HepG2 (cell line): Measurements from ENCODE around the gene GGTLC2. TPM values are rescaled to one million over a fixed set of nuclear protein-coding genes. Genes with fewer than 3 reads are reported as not detected.

ENCODE experiments used
- HMG20B ChIP-seq: conservative IDR thresholded peaks from 2 replicates; pipeline ENCODE4 v1.6.1; 2016; ENCODE audit warnings: missing genetic modification reagents, missing compliant biosample characterization
- REL ChIP-seq: sonication (generic); formaldehyde crosslinking; conservative IDR thresholded peaks from 2 replicates; pipeline ENCODE4 v1.8.0; 2022; ENCODE audit warnings: mild to moderate bottlenecking, missing genetic modification reagents, moderate library complexity
- REPIN1 ChIP-seq: sonication (generic); formaldehyde crosslinking; IDR thresholded peaks from 2 replicates; pipeline ENCODE4 v1.8.0; 2022; ENCODE audit warnings: missing genetic modification reagents, low read depth, mild to moderate bottlenecking, borderline replicate concordance
- ZFP36L1 ChIP-seq: sonication (generic); formaldehyde crosslinking; IDR thresholded peaks from 2 replicates; pipeline ENCODE4 v1.8.0; 2022; ENCODE audit warnings: mild to moderate bottlenecking, missing genetic modification reagents, moderate library complexity
- ZNF841 ChIP-seq: sonication (generic); formaldehyde crosslinking; IDR thresholded peaks from 2 replicates; pipeline ENCODE4 v1.8.1; 2023; ENCODE audit warnings: missing genetic modification reagents, borderline replicate concordance
- polyA plus RNA-seq, 8 experiments: library from polyadenylated mRNA; depleted of rRNA in 3 of 8; stranded (reverse) in 7 of 8; unstranded in 1 of 8; fragments of >200 nt; fragmentation: Illumina TruSeq in 4 of 8; extraction: Trizol in 4 of 8; gene quantifications; 2 replicates each; pipeline versions ENCODE4 v1.2.1 to v1.2.3, GENCODE V29; 2011 to 2016; ENCODE audit warnings: low read depth in 4 of 8, missing spikeins in 1 of 8, mixed read lengths in 1 of 8; ENCODE audit not compliant: insufficient read depth in 1 of 8
- total RNA-seq, 5 experiments: library from RNA; depleted of rRNA; stranded (reverse); fragments of >200 nt; fragmentation: Illumina TruSeq; extraction: Trizol; gene quantifications; 2 replicates each; pipeline ENCODE4 v1.2.3, GENCODE V29; 2016; ENCODE audit warnings: low read depth in 1 of 5
- TF ChIP-seq, protein P1 (sequence below): sonication (generic); formaldehyde crosslinking; conservative IDR thresholded peaks from 2 replicates; pipeline ENCODE4 v1.8.0; 2022; ENCODE audit warnings: low read depth, missing genetic modification reagents
- TF ChIP-seq, protein P2 (sequence below): sonication (generic); formaldehyde crosslinking; IDR thresholded peaks from 2 replicates; pipeline ENCODE4 v1.4.0; 2020; ENCODE audit warnings: missing genetic modification reagents
- TF ChIP-seq, protein P3 (sequence below): sonication (generic); formaldehyde crosslinking; IDR thresholded peaks from 2 replicates; pipeline ENCODE4 v1.4.0; 2020; ENCODE audit warnings: missing genetic modification reagents
- TF ChIP-seq, protein P4 (sequence below): sonication (generic); formaldehyde crosslinking; IDR thresholded peaks from 2 replicates; pipeline ENCODE4 v1.8.1; 2023; ENCODE audit warnings: mild to moderate bottlenecking, moderate library complexity, missing genetic modification reagents
- TF ChIP-seq, protein P5 (sequence below): IDR thresholded peaks from 2 replicates; pipeline ENCODE4 v1.6.1; 2016

GGTLC2 gene
- total and polyA plus RNA-seq, 2 of the 13 experiments (the other 11 are each of a cell fraction or from before 2014, with no cell fraction given) = not detected

DNA sequence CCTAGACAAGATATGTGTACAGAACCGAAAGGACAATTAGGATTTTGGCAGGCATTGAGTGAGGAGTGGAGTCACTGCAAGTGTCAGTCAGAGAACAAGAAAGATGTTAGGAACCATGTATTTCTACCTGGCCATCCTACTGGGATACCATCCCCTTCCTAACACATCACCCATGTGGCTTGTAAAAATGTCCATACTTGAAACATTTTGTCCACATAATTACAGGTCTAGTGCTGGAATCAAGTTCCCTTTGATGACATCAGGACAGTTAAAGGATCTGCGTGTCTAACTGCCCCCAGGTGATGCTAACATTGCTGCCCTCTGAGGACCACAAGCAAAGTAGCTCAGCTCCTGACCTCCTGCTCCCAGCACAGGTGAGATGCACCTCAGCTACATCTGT lies 31.9 kb upstream of the GGTLC2 start (continued):
- TF ChIP-seq, protein P1, sequence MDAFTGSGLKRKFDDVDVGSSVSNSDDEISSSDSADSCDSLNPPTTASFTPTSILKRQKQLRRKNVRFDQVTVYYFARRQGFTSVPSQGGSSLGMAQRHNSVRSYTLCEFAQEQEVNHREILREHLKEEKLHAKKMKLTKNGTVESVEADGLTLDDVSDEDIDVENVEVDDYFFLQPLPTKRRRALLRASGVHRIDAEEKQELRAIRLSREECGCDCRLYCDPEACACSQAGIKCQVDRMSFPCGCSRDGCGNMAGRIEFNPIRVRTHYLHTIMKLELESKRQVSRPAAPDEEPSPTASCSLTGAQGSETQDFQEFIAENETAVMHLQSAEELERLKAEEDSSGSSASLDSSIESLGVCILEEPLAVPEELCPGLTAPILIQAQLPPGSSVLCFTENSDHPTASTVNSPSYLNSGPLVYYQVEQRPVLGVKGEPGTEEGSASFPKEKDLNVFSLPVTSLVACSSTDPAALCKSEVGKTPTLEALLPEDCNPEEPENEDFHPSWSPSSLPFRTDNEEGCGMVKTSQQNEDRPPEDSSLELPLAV (CRISPR knock-in tag) = no peak
- TF ChIP-seq, protein P2, sequence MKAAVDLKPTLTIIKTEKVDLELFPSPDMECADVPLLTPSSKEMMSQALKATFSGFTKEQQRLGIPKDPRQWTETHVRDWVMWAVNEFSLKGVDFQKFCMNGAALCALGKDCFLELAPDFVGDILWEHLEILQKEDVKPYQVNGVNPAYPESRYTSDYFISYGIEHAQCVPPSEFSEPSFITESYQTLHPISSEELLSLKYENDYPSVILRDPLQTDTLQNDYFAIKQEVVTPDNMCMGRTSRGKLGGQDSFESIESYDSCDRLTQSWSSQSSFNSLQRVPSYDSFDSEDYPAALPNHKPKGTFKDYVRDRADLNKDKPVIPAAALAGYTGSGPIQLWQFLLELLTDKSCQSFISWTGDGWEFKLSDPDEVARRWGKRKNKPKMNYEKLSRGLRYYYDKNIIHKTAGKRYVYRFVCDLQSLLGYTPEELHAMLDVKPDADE (CRISPR knock-in tag) = no peak
- TF ChIP-seq, protein P3, sequence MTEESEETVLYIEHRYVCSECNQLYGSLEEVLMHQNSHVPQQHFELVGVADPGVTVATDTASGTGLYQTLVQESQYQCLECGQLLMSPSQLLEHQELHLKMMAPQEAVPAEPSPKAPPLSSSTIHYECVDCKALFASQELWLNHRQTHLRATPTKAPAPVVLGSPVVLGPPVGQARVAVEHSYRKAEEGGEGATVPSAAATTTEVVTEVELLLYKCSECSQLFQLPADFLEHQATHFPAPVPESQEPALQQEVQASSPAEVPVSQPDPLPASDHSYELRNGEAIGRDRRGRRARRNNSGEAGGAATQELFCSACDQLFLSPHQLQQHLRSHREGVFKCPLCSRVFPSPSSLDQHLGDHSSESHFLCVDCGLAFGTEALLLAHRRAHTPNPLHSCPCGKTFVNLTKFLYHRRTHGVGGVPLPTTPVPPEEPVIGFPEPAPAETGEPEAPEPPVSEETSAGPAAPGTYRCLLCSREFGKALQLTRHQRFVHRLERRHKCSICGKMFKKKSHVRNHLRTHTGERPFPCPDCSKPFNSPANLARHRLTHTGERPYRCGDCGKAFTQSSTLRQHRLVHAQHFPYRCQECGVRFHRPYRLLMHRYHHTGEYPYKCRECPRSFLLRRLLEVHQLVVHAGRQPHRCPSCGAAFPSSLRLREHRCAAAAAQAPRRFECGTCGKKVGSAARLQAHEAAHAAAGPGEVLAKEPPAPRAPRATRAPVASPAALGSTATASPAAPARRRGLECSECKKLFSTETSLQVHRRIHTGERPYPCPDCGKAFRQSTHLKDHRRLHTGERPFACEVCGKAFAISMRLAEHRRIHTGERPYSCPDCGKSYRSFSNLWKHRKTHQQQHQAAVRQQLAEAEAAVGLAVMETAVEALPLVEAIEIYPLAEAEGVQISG (CRISPR knock-in tag) = no peak
- no peak for TF ChIP-seq ZFP36L1
- no peak for TF ChIP-seq HMG20B
- TF ChIP-seq REPIN1 (CRISPR knock-in tag) = no peak
- TF ChIP-seq REL (CRISPR knock-in tag) = no peak
- TF ChIP-seq, protein P4, sequence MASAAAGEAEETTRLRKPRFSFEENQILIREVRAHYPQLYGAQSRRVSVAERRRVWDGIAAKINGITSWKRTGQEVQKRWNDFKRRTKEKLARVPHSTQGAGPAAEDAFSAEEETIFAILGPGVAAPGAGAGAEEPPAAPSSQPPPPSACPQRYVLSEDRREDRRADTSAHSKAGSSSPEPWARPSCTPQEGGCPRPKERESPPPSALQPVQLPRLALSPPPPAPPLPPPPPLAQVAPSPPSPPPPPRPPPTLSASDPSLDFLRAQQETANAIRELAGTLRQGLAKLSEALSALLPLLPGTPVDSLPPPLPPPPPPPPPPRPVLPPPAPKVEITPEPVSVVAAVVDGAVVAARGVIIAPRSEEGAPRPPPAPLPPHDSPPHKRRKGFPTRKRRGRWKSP = no peak
- TF ChIP-seq, protein P5, sequence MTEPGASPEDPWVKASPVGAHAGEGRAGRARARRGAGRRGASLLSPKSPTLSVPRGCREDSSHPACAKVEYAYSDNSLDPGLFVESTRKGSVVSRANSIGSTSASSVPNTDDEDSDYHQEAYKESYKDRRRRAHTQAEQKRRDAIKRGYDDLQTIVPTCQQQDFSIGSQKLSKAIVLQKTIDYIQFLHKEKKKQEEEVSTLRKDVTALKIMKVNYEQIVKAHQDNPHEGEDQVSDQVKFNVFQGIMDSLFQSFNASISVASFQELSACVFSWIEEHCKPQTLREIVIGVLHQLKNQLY (CRISPR knock-in tag) = no peak
- TF ChIP-seq ZNF841 (CRISPR knock-in tag) = no peak
